HepG2 (cell line): ENCODE measurements around the gene VPS37D. TPM values are rescaled to one million over a fixed set of nuclear protein-coding genes. Genes with fewer than 3 reads are reported as not detected.
A peak's percentile ranks its signal among the peaks of the same experiment; 100 is the strongest.

ENCODE experiments used
- ADNP ChIP-seq: sonication (generic); formaldehyde crosslinking; IDR thresholded peaks from 2 replicates; pipeline ENCODE4 v1.4.0; 2020; ENCODE audit warnings: missing genetic modification reagents
- BRD4 ChIP-seq: sonication (generic); formaldehyde crosslinking; IDR thresholded peaks from 2 replicates; pipeline ENCODE4 v1.4.0; 2020; ENCODE audit warnings: missing genetic modification reagents
- EP300 ChIP-seq, 3 experiments: sonication (generic) in 1 of 3; formaldehyde crosslinking in 1 of 3; IDR thresholded peaks; 2 replicates each; pipeline versions ENCODE4 v1.5.1 to v1.6.1; 2011 to 2020; ENCODE audit warnings: low read depth in 2 of 3, low read length in 2 of 3, borderline replicate concordance in 1 of 3, improper control_type of control experiment in 1 of 3, mild to moderate bottlenecking in 1 of 3, missing genetic modification reagents in 1 of 3, moderate library complexity in 1 of 3
- HNRNPLL ChIP-seq: fragments of 200-400 bp; formaldehyde crosslinking; IDR thresholded peaks from 2 replicates; pipeline ENCODE4 v1.6.1; 2017; ENCODE audit warnings: mild to moderate bottlenecking, low read depth, low read length; ENCODE audit not compliant: poor library complexity, severe bottlenecking
- HOMEZ ChIP-seq: IDR thresholded peaks from 2 replicates; pipeline ENCODE4 v1.6.1; 2016; ENCODE audit warnings: low read depth
- HOXA9 ChIP-seq: sonication (generic); formaldehyde crosslinking; IDR thresholded peaks from 2 replicates; pipeline ENCODE4 v1.8.1; 2022; ENCODE audit warnings: missing genetic modification reagents, mild to moderate bottlenecking, moderate library complexity, borderline replicate concordance
- IRF2 ChIP-seq: IDR thresholded peaks from 2 replicates; pipeline ENCODE4 v1.6.1; 2018; ENCODE audit warnings: missing genetic modification reagents, missing compliant biosample characterization
- KDM3A ChIP-seq: IDR thresholded peaks from 2 replicates; pipeline ENCODE4 v1.6.1; 2018; ENCODE audit warnings: low read depth, missing compliant biosample characterization
- MYC ChIP-seq: sonication (generic); formaldehyde crosslinking; IDR thresholded peaks from 2 replicates; pipeline ENCODE4 v1.9.0; 2021; ENCODE audit warnings: missing genetic modification reagents, borderline replicate concordance
- NCOA1 ChIP-seq: sonication (generic); formaldehyde crosslinking; IDR thresholded peaks from 2 replicates; pipeline ENCODE4 v1.9.0; 2021; ENCODE audit warnings: missing genetic modification reagents
- NFIB ChIP-seq: sonication (generic); formaldehyde crosslinking; IDR thresholded peaks from 2 replicates; pipeline ENCODE4 v1.9.0; 2021; ENCODE audit warnings: missing genetic modification reagents, mild to moderate bottlenecking, borderline replicate concordance
- NR2F1 ChIP-seq, 2 experiments: fragments of 450-650 bp in 1 of 2; formaldehyde crosslinking in 1 of 2; IDR thresholded peaks; 2 replicates each; pipeline versions ENCODE4 v1.5.0 to v1.6.1; 2016 to 2020; ENCODE audit warnings: mild to moderate bottlenecking in 1 of 2, missing compliant biosample characterization in 1 of 2, missing genetic modification reagents in 1 of 2, moderate library complexity in 1 of 2
- RARG ChIP-seq: sonication (generic); formaldehyde crosslinking; IDR thresholded peaks from 2 replicates; pipeline ENCODE4 v1.4.0; 2020; ENCODE audit warnings: low read depth, mild to moderate bottlenecking, missing genetic modification reagents
- REXO4 ChIP-seq: sonication (generic); formaldehyde crosslinking; IDR thresholded peaks from 2 replicates; pipeline ENCODE4 v1.8.0; 2022; ENCODE audit warnings: missing genetic modification reagents, mild to moderate bottlenecking, borderline replicate concordance
- RFX1 ChIP-seq: fragments of 450-650 bp; IDR thresholded peaks from 2 replicates; pipeline ENCODE4 v1.6.1; 2017
- RXRB ChIP-seq: IDR thresholded peaks from 2 replicates; pipeline ENCODE4 v1.6.1; 2016; ENCODE audit warnings: borderline replicate concordance, missing genetic modification reagents, missing compliant biosample characterization
- SRSF1 ChIP-seq: fragments of 200-400 bp; formaldehyde crosslinking; optimal IDR thresholded peaks from 2 replicates; pipeline ENCODE3; 2017; ENCODE audit warnings: mild to moderate bottlenecking, low read depth, low read length, moderate library complexity
- ZFY ChIP-seq: sonication (generic); formaldehyde crosslinking; IDR thresholded peaks from 2 replicates; pipeline ENCODE4 v1.4.0; 2020; ENCODE audit warnings: missing genetic modification reagents
- ZNF33A ChIP-seq: sonication (generic); formaldehyde crosslinking; IDR thresholded peaks from 2 replicates; pipeline ENCODE4 v1.5.1; 2020; ENCODE audit warnings: missing genetic modification reagents, mild to moderate bottlenecking, moderate library complexity, borderline replicate concordance
- ZNF431 ChIP-seq: sonication (generic); formaldehyde crosslinking; IDR thresholded peaks from 2 replicates; pipeline ENCODE4 v1.9.0; 2022; ENCODE audit warnings: missing genetic modification reagents, low read depth, mild to moderate bottlenecking, borderline replicate concordance
- ZNF576 ChIP-seq: sonication (generic); formaldehyde crosslinking; IDR thresholded peaks from 2 replicates; pipeline ENCODE4 v1.4.0; 2020; ENCODE audit warnings: mild to moderate bottlenecking, missing genetic modification reagents
- ZNF597 ChIP-seq: sonication (generic); formaldehyde crosslinking; IDR thresholded peaks from 2 replicates; pipeline ENCODE4 v1.5.0; 2020; ENCODE audit warnings: missing genetic modification reagents
- ZNF749 ChIP-seq: sonication (generic); formaldehyde crosslinking; IDR thresholded peaks from 2 replicates; pipeline ENCODE4 v1.8.0; 2022; ENCODE audit warnings: mild to moderate bottlenecking, missing genetic modification reagents, moderate library complexity, borderline replicate concordance
- ZNF839 ChIP-seq: sonication (generic); formaldehyde crosslinking; IDR thresholded peaks from 2 replicates; pipeline ENCODE4 v1.4.0; 2020; ENCODE audit warnings: missing genetic modification reagents, mild to moderate bottlenecking, borderline replicate concordance
- ZNF878 ChIP-seq: sonication (generic); formaldehyde crosslinking; IDR thresholded peaks from 2 replicates; pipeline ENCODE4 v1.8.1; 2023; ENCODE audit warnings: mild to moderate bottlenecking, missing genetic modification reagents, moderate library complexity
- ZSCAN30 ChIP-seq: sonication (generic); formaldehyde crosslinking; IDR thresholded peaks from 2 replicates; pipeline ENCODE4 v1.5.0; 2020; ENCODE audit warnings: mild to moderate bottlenecking, missing genetic modification reagents
- polyA plus RNA-seq, 8 experiments: library from polyadenylated mRNA; depleted of rRNA in 3 of 8; stranded (reverse) in 7 of 8; unstranded in 1 of 8; fragments of >200 nt; fragmentation: Illumina TruSeq in 4 of 8; extraction: Trizol in 4 of 8; gene quantifications; 2 replicates each; pipeline versions ENCODE4 v1.2.1 to v1.2.3, GENCODE V29; 2011 to 2016; ENCODE audit warnings: low read depth in 4 of 8, missing spikeins in 1 of 8, mixed read lengths in 1 of 8; ENCODE audit not compliant: insufficient read depth in 1 of 8
- total RNA-seq, 5 experiments: library from RNA; depleted of rRNA; stranded (reverse); fragments of >200 nt; fragmentation: Illumina TruSeq; extraction: Trizol; gene quantifications; 2 replicates each; pipeline ENCODE4 v1.2.3, GENCODE V29; 2016; ENCODE audit warnings: low read depth in 1 of 5

VPS37D gene
- total and polyA plus RNA-seq, 2 of the 13 experiments (the other 11 are each of a cell fraction or from before 2014, with no cell fraction given): 3.8 to 6.3 TPM

GRCh38 chr7:73647725-73648592 is 19.7 kb upstream of the VPS37D start (continued):
- TF ChIP-seq HNRNPLL: no peak
- peak; percentile 90 for TF ChIP-seq NCOA1 (CRISPR knock-in tag)
- TF ChIP-seq ADNP (CRISPR knock-in tag): no peak
- TF ChIP-seq ZSCAN30 (CRISPR knock-in tag): no peak
- no peak for TF ChIP-seq RARG (CRISPR knock-in tag)
- TF ChIP-seq KDM3A (CRISPR knock-in tag): peak; percentile 88; the same call in 1 of the 2 replicates
- TF ChIP-seq SRSF1: peak; percentile 49
- TF ChIP-seq BRD4 (CRISPR knock-in tag): peak; percentile 80
- no peak for TF ChIP-seq NFIB (CRISPR knock-in tag)
- peak in 1 of 2 experiments; percentile 62; a peak in 2 of 4 replicates for TF ChIP-seq EP300 (IDR thresholded peaks at IDR 0.05; ENCODE audit: low read depth in 2 of 2, low read length in 2 of 2)
- TF ChIP-seq EP300 (CRISPR knock-in tag; IDR thresholded peaks at IDR 0.05; ENCODE audit: borderline replicate concordance): peak; percentile 86
- TF ChIP-seq HOMEZ: no peak
- no peak for TF ChIP-seq ZNF576 (CRISPR knock-in tag)
- peak; percentile 95 for TF ChIP-seq MYC
- no peak for TF ChIP-seq RFX1
- peak; percentile 78 for TF ChIP-seq ZFY (CRISPR knock-in tag)
- peak; percentile 70 to 77; a peak in 3 of 4 replicates for TF ChIP-seq NR2F1 (CRISPR knock-in tag; IDR thresholded peaks at IDR 0.05)
- no peak for TF ChIP-seq REXO4
- no peak for TF ChIP-seq ZNF431
- TF ChIP-seq ZNF749 (CRISPR knock-in tag): no peak
- TF ChIP-seq ZNF33A (CRISPR knock-in tag): no peak
- peak; percentile 68 for TF ChIP-seq RXRB (CRISPR knock-in tag)
- TF ChIP-seq IRF2 (CRISPR knock-in tag): 0 out of 2 replicates have a peak, but pooled peaks have one; percentile 27
- TF ChIP-seq ZNF878 (CRISPR knock-in tag): no peak
- no peak for TF ChIP-seq ZNF839 (CRISPR knock-in tag)
- TF ChIP-seq ZNF597: no peak
- no peak for TF ChIP-seq HOXA9 (CRISPR knock-in tag)
